Measurements from ENCODE around the gene CEP112. TPM values are rescaled to one million over a fixed set of nuclear protein-coding genes. Genes with fewer than 3 reads are reported as not detected.

Gene CEP112
- total RNA-seq, 1 experiment from 2014 or later: 9.5 TPM

DNA sequence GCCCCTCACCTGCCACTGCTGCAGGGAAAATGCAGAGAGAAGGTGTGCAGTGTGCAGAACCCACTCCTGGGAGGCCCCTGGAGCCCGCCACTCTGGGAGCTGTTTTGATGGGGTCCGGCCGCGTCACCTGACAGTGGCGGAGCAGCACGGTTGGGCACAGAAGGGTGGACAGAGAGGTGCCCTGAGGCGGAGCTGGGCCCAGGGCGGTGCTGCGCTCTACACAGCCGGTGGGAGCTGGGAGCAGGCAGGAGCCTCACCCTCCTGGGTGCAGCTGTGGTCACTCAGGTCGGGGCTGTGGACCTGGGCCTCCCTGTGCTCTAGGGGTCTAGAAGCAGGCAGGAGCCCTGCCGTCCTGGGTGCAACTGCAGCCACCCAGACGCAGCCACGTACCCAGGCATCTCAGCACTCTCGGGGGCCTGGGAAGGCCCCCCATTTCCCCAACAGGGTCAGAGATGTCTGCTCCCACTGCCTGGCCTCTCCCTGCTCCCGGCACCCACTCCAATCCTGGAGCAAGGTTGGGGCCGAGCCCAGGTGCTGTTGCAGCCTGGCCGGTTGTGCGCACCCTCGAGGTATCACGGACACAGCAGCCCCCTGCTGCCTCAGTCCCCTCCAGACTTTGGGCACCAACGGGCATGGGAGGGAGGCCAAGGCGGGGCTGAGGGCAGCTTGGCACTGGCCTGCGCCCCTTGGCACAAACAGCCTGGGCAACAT lies 326.1 kb downstream of the CEP112 start:
- no peaks in the 10 kb centered on the region for H3K36me3 ChIP-seq (ENCODE audit: control insufficient read depth, insufficient read depth, low read length)
- no peaks in the 10 kb centered on the region for H3K4me1 ChIP-seq (ENCODE audit: control insufficient read depth, insufficient read depth, low read length)
- no peaks in the 10 kb centered on the region for H3K27me3 ChIP-seq (ENCODE audit: control insufficient read depth, insufficient read depth, low read length)
- no peak for TF ChIP-seq SIN3A (IDR thresholded peaks at IDR 0.05; ENCODE audit: borderline replicate concordance, insufficient read depth, low read depth, low read length)
- TF ChIP-seq TCF7L2 (IDR thresholded peaks at IDR 0.05; ENCODE audit: low read depth, low read length): no peak
- TF ChIP-seq, protein P1, sequence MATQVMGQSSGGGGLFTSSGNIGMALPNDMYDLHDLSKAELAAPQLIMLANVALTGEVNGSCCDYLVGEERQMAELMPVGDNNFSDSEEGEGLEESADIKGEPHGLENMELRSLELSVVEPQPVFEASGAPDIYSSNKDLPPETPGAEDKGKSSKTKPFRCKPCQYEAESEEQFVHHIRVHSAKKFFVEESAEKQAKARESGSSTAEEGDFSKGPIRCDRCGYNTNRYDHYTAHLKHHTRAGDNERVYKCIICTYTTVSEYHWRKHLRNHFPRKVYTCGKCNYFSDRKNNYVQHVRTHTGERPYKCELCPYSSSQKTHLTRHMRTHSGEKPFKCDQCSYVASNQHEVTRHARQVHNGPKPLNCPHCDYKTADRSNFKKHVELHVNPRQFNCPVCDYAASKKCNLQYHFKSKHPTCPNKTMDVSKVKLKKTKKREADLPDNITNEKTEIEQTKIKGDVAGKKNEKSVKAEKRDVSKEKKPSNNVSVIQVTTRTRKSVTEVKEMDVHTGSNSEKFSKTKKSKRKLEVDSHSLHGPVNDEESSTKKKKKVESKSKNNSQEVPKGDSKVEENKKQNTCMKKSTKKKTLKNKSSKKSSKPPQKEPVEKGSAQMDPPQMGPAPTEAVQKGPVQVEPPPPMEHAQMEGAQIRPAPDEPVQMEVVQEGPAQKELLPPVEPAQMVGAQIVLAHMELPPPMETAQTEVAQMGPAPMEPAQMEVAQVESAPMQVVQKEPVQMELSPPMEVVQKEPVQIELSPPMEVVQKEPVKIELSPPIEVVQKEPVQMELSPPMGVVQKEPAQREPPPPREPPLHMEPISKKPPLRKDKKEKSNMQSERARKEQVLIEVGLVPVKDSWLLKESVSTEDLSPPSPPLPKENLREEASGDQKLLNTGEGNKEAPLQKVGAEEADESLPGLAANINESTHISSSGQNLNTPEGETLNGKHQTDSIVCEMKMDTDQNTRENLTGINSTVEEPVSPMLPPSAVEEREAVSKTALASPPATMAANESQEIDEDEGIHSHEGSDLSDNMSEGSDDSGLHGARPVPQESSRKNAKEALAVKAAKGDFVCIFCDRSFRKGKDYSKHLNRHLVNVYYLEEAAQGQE (IDR thresholded peaks at IDR 0.05; ENCODE audit: insufficient read depth in 1 of 2, low read depth in 2 of 2, low read length in 1 of 2): no peak
- TF ChIP-seq, protein P2, sequence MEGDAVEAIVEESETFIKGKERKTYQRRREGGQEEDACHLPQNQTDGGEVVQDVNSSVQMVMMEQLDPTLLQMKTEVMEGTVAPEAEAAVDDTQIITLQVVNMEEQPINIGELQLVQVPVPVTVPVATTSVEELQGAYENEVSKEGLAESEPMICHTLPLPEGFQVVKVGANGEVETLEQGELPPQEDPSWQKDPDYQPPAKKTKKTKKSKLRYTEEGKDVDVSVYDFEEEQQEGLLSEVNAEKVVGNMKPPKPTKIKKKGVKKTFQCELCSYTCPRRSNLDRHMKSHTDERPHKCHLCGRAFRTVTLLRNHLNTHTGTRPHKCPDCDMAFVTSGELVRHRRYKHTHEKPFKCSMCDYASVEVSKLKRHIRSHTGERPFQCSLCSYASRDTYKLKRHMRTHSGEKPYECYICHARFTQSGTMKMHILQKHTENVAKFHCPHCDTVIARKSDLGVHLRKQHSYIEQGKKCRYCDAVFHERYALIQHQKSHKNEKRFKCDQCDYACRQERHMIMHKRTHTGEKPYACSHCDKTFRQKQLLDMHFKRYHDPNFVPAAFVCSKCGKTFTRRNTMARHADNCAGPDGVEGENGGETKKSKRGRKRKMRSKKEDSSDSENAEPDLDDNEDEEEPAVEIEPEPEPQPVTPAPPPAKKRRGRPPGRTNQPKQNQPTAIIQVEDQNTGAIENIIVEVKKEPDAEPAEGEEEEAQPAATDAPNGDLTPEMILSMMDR (IDR thresholded peaks at IDR 0.05): no peak
- no peak for TF ChIP-seq POLR2AphosphoS5 (IDR thresholded peaks at IDR 0.05; ENCODE audit: low read depth, low read length)
- ATAC-seq (no peak), DNase-seq (ENCODE audit: low read depth, low spot score) (no peak)
- POLR2A ChIA-PET: no interaction called here
- H3K9me3 ChIP-seq (ENCODE audit: control insufficient read depth, insufficient read depth, low read depth, low read length): no peaks in the 10 kb centered on the region
- in situ Hi-C loops (cut with HindIII; ENCODE audit: low pct_unique_long_range_greater_than_20kb, low sequenced_read_pairs): no loop called here
- BruUV-seq (replicated peaks): no TSS peak
- H3K4me3 ChIP-seq (ENCODE audit: low read depth in 2 of 2, low read length in 2 of 2): no peak overlapping the region
- intact Hi-C loops (cut with micrococcal nuclease; ENCODE audit: unreplicated experiment): no loop called here
- CTCF ChIA-PET: no interaction called here
- no peak overlapping the region for H3K27ac ChIP-seq (ENCODE audit: low read length)

DNA sequence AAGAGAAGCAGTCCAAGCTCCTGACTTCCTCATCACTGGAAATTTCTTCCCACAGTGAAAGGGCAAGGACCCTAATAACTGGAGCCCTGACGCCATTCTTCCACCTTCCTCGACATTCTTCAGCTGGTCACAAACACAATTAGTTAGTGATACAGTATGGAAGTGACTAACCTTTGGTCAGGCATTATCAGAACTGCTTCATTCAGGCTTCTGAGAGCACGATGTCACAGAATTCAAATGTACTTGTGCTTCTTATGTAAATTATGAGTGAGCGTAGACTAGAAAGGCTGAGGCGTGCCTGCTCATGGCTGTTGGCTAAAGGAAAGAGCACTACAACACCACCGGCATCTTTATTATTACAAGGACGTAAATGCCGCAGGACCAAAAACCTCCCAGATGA lies 327.5 kb downstream of the CEP112 start:
- POLR2A ChIA-PET: no interaction called here
- no peaks in the 10 kb centered on the region for H3K36me3 ChIP-seq (ENCODE audit: control insufficient read depth, insufficient read depth, low read length)
- no peak for ATAC-seq
- no TSS peak for BruUV-seq (replicated peaks)
- intact Hi-C loops (cut with micrococcal nuclease; ENCODE audit: unreplicated experiment) (no loop called here), in situ Hi-C loops (cut with HindIII; ENCODE audit: low pct_unique_long_range_greater_than_20kb, low sequenced_read_pairs) (no loop called here)
- H3K9me3 ChIP-seq (ENCODE audit: control insufficient read depth, insufficient read depth, low read depth, low read length): no peaks in the 10 kb centered on the region
- H3K27me3 ChIP-seq (ENCODE audit: control insufficient read depth, insufficient read depth, low read length): no peaks in the 10 kb centered on the region
- no peak overlapping the region for H3K4me3 ChIP-seq (ENCODE audit: low read depth in 2 of 2, low read length in 2 of 2)
- H3K4me1 ChIP-seq (ENCODE audit: control insufficient read depth, insufficient read depth, low read length): no peaks in the 10 kb centered on the region
- no peak for TF ChIP-seq SIN3A (IDR thresholded peaks at IDR 0.05; ENCODE audit: borderline replicate concordance, insufficient read depth, low read depth, low read length)
- no peak for TF ChIP-seq POLR2AphosphoS5 (IDR thresholded peaks at IDR 0.05; ENCODE audit: low read depth, low read length)
- TF ChIP-seq TCF7L2 (IDR thresholded peaks at IDR 0.05; ENCODE audit: low read depth, low read length): no peak
- TF ChIP-seq, protein P2 (IDR thresholded peaks at IDR 0.05): no peak
- TF ChIP-seq, protein P1 (IDR thresholded peaks at IDR 0.05; ENCODE audit: insufficient read depth in 1 of 2, low read depth in 2 of 2, low read length in 1 of 2): no peak
- CTCF ChIA-PET: no interaction called here
- H3K27ac ChIP-seq (ENCODE audit: low read length): no peak overlapping the region
- DNase-seq (ENCODE audit: low read depth, low spot score): no peak
